DOHH2 (cell line): ENCODE data around the gene BRAF.

Experiments used
- EZH2phosphoT487 ChIP-seq: fragments of 200-600 bp; sonication (generic); IDR thresholded peaks from 2 replicates; pipeline ENCODE4 v1.6.1; 2017; ENCODE audit warnings: borderline replicate concordance, mild to moderate bottlenecking, antibody characterized with exemption, low read length, moderate library complexity, mixed read lengths
- TF ChIP-seq, protein P1 (sequence below): fragments of 200-600 bp; sonication (generic); IDR thresholded peaks from one replicate; pipeline ENCODE4 v1.5.1; 2014; ENCODE audit warnings: antibody characterized with exemption, mild to moderate bottlenecking, low read depth, low read length; ENCODE audit not compliant: poor library complexity, severe bottlenecking

DNA sequence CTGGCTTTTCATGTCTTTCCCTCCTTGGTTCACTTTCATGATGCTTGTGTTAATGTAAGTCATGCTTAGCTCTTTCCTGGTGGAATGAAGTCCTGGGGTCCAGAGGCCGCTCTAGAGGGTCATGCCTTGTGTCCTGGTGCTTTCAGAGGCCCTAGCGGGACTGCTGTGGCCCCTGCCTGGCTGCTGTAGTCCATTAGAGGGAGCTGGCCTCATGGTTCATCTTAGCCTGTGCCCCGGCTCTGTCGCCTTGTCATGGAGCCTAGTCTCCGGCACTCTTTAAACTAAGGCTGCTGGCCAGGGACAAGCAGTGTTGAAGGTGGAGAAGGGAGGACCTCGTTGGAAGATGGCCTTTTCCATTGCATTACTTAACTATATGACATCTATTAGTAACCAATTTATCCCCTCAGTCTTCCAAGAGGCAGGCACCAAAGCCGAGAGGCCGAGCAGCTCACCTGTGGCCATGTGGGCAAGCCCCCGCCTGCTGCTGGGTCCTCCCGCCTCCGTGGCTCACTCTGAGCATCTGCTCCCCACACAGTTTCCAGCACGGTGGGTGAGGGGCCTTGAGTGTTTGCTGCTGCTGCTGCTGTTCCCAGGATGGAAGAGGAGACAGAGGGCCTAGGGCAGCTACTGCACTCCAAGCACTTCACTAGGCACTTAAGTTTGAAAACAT, 233.2 kb downstream of the BRAF start:
- TF ChIP-seq, protein P1, sequence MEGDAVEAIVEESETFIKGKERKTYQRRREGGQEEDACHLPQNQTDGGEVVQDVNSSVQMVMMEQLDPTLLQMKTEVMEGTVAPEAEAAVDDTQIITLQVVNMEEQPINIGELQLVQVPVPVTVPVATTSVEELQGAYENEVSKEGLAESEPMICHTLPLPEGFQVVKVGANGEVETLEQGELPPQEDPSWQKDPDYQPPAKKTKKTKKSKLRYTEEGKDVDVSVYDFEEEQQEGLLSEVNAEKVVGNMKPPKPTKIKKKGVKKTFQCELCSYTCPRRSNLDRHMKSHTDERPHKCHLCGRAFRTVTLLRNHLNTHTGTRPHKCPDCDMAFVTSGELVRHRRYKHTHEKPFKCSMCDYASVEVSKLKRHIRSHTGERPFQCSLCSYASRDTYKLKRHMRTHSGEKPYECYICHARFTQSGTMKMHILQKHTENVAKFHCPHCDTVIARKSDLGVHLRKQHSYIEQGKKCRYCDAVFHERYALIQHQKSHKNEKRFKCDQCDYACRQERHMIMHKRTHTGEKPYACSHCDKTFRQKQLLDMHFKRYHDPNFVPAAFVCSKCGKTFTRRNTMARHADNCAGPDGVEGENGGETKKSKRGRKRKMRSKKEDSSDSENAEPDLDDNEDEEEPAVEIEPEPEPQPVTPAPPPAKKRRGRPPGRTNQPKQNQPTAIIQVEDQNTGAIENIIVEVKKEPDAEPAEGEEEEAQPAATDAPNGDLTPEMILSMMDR, result no peak
- no peak for TF ChIP-seq EZH2phosphoT487
